HG02884 (cell line): ENCODE results near the gene GRAMD2A.

Source experiments
- ATAC-seq: cut with Tn5 transposase; IDR thresholded peaks from one replicate; pipeline ENCODE4 v1.9.1; 2021; ENCODE audit warnings: mild to moderate bottlenecking, moderate library complexity; ENCODE audit not compliant: unreplicated experiment

The GRAMD2A gene

GRCh38 chr15:72140088-72140487 lies 57.5 kb downstream of the GRAMD2A start:
- no peak for ATAC-seq

GRCh38 chr15:72139667-72140066 lies 57.9 kb downstream of the GRAMD2A start:
- ATAC-seq, result no peak

- no peak for ATAC-seq
Measured at GRCh38 chr15:72136170-72137051, 61.2 kb downstream of the GRAMD2A start.

- no peak for ATAC-seq
Measured at GRCh38 chr15:72135719-72136118, 61.9 kb downstream of the GRAMD2A start.

GRCh38 chr15:72133211-72133610 lies 64.4 kb downstream of the GRAMD2A start:
- no peak for ATAC-seq

- ATAC-seq, result no peak
Measured at GRCh38 chr15:72131922-72132321, 65.7 kb downstream of the GRAMD2A start.

- ATAC-seq, result no peak
Measured at GRCh38 chr15:72130272-72130671, 67.3 kb downstream of the GRAMD2A start.

- no peak for ATAC-seq
Measured at GRCh38 chr15:72128359-72128758, 69.2 kb downstream of the GRAMD2A start.

GRCh38 chr15:72127724-72128322 lies 69.8 kb downstream of the GRAMD2A start:
- no peak for ATAC-seq

- no peak for ATAC-seq
Measured at GRCh38 chr15:72124218-72124617, 73.4 kb downstream of the GRAMD2A start.

GRCh38 chr15:72118017-72118978 lies 79.3 kb downstream of the GRAMD2A start, which contains the start of the genes MYO9A and SENP8:
TSS of gene MYO9A (minus strand) at chr15:72118150. CDS start at chr15:72046563, 71,587 bp downstream.
TSS of gene SENP8 (plus strand) at chr15:72118403. CDS start at chr15:72139624, 21,221 bp downstream.
- ATAC-seq, result peak; percentile 47

GRCh38 chr15:72117486-72118016 lies 80.0 kb downstream of the GRAMD2A start:
- peak; percentile 59 for ATAC-seq

GRCh38 chr15:72116731-72117485 lies 80.7 kb downstream of the GRAMD2A start:
- no peak for ATAC-seq

GRCh38 chr15:72113347-72114031 lies 84.1 kb downstream of the GRAMD2A start:
- ATAC-seq, result no peak

- ATAC-seq, result no peak
Measured at GRCh38 chr15:72112805-72113204, 84.8 kb downstream of the GRAMD2A start.

- no peak for ATAC-seq
Measured at GRCh38 chr15:72112116-72112515, 85.5 kb downstream of the GRAMD2A start.

GRCh38 chr15:72110355-72110754 lies 87.2 kb downstream of the GRAMD2A start:
- no peak for ATAC-seq
